ENCODE measurements around the gene XYLT1.

Gene XYLT1

GRCh38 chr16:17369421-17370222, 101.1 kb downstream of the XYLT1 start:
- peak; percentile 59 for DNase-seq

DNA sequence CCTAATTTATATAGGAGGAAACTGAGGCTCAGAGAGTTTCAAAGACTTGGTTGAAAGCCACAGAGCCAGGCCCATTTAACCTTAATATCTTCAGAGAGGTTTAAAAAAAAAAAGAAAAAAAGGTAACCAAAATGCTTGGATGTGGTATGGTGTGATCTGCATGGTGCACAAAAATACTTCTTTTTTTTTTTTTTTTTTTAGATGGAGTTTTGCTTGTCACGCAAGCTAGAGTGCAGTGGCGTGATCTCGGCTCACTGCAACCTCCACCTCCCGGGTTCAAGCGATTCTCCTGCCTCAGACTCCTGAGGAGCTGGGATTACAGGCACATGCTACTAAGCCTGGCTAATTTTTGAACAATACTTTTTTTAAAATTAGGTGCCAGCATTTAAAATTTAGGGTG, 101.8 kb downstream of the XYLT1 start:
- no peak for DNase-seq

DNA sequence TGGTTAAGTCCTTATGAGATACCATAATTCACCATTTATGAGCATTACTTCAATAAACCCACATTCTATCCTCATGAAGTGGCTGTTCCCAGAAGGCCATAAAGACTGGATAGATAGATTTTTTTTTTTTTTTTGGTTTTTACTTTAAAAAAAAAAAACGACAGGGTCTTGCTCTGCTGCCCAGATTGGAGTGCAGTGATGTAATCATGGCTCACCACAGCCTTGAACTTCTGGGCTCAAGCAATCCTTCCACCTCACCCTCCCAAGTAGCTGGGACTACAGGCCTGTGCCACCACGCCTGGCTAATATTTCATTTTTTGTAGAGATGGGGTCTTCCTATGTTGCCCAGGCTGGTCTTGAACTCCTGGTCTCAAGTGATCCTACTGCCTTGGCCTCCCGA, 102.3 kb downstream of the XYLT1 start:
- DNase-seq, result no peak

- DNase-seq, result no peak
Observed at GRCh38 chr16:17367923-17368322, 102.8 kb downstream of the XYLT1 start.

GRCh38 chr16:17367036-17367435, 103.7 kb downstream of the XYLT1 start:
- DNase-seq, result no peak

- no peak for DNase-seq
Observed at GRCh38 chr16:17366299-17366961, 104.3 kb downstream of the XYLT1 start.

- DNase-seq, result no peak
Observed at GRCh38 chr16:17365591-17366298, 105.0 kb downstream of the XYLT1 start.

DNA sequence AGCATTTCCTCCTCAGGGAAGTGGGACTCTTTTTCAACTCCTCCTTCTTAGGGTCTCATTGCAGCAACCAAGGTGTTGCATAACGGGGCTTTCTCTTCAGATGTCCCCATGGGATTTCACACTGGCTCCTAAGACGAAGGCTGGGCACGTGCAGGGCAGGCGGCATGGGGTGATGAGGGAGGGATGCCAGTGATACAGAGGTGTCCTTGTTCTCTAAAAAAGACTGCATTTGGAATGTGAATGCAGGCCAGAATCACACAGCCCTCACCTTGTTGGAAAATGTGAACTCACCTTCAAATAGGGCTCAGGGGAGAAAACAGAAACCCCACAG, 105.6 kb downstream of the XYLT1 start:
- no peak for DNase-seq

DNA sequence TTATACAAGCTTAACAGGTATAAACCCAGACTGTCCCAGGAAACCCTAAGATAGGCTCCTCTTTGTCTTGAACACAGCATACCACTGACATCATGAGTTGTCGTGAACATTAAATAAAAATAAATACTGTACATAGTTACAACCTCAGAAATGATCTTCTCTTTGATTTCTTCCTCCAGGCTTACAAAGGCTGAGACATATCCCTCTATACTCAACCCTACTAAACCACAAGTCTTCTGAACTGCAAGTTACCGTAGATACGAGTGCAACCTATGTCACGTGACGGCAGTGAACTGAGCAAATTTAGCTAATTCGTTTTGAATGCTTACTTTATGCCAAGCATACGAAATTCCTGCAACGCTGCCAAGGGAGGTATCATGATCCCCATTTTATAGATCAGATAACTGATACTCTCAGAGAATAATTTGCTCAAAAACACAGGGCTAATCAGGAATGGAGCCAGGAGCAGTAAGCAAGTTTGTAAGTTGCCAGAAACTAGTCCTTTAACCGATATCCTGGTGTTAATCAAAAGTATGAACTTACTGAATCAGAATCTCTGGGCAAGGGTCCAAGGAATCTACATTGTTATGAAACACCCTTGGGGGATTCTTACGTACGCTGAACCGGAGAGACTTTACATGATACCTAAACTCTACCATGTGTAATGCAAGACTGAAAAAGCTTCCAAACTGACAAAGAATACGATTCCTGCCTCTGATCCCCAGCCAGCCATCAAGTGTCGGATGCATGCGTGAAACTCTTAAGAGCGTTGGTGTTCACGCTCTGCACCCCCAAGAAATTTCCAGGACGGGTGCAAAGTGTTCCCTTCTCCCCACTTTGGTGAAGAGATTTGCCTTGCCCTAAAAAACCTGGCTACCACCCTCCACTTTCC, 106.2 kb downstream of the XYLT1 start:
- DNase-seq, result no peak

DNA sequence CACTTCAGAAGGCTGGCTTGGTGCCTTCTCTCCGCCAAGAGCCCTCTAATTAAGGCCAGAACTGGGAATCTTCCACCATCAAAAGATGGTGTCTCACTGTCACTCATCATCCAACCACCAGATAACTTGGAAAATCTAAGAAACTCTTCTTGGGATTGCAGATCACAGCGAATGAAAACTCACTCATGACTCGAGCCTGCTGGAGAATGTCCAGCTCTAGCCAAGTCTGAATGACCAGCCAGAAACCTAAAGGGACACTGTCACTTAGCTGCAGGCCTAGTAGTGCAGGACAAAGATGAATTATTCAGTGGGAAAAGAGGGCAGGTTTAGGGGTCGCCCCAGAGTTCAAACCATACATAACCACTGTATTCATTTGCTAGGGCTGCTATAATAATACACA, 107.8 kb downstream of the XYLT1 start:
- DNase-seq, result no peak

DNA sequence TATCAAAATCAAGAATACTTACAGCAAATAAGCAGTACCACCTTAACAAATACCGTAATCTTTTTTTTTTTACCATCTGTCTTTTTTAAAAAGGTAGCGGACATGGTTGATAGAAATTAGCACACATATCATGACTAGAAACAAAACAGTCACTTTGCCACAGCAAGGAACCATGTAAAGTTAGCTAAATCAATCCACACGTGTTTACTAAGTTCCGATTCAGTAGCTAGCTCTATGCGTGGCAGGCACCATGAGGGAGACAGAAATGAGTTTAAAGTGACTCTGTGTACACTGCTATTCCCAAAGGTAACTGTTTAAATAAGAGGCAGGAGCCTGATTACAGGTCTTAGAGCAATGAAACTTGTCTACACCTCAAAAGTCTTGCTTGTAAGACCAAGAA, 108.6 kb downstream of the XYLT1 start:
- DNase-seq, result no peak

GRCh38 chr16:17360693-17361122, 110.1 kb downstream of the XYLT1 start:
- peak; percentile 13 for DNase-seq

- peak; percentile 25 for DNase-seq
Observed at GRCh38 chr16:17359788-17360390, 110.9 kb downstream of the XYLT1 start.

DNA sequence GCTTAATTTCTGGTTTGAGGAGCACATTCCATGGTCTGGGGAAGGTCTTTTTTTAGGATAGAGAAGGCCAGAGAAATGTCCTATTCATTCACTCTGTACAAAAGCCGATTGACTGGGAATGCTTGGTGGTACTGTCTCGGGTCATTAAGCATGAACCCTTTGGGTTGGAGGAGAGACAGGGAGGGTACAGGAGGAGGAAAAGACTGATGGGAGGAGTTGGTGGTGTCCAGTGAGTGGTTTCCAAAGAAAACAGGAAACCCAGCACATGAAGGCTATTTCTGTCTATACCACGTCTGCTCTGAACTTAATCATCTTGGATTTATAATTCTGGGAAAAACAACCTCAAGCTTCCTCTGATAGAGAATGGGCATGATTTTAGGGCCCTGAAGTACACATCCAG, 111.9 kb downstream of the XYLT1 start:
- no peak for DNase-seq

- DNase-seq, result no peak
Observed at GRCh38 chr16:17358355-17358754, 112.4 kb downstream of the XYLT1 start.

GRCh38 chr16:17357307-17358062, 113.3 kb downstream of the XYLT1 start:
- no peak for DNase-seq

DNA sequence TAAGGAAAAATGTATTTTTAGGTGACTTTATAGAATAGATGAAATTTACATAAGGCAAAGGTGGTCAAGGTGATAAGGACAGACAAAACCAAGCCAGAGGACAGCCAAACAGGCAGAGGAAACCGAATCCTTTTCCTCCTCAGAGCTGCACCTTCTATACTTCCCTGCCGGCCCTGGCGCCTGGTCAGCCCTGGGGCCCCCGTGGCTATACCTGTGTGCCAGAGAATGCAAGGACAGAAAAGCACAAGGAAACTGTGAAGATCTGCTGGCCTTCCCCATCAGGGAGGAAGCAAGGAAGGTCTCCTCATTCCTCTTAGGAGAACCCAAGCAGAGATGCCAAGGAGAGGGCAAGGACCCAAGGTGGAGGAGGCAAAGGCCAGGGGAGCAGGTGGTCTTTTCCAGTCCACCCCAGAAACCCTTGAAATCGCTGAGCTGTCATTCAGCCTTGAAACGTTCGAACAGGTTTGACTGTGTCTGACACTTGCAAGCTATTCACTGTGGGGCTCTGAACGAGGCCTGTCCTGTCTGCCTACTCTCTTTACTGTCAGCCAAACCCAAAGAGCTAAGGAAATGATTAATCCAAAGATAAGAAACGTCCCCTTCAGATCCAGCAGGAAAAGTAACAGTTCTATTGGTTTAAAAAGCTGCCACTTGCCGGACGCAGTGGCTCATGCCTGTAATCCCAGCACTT, 114.4 kb downstream of the XYLT1 start:
- DNase-seq, result no peak

- no peak for DNase-seq
Observed at GRCh38 chr16:17354685-17355084, 116.1 kb downstream of the XYLT1 start.

DNA sequence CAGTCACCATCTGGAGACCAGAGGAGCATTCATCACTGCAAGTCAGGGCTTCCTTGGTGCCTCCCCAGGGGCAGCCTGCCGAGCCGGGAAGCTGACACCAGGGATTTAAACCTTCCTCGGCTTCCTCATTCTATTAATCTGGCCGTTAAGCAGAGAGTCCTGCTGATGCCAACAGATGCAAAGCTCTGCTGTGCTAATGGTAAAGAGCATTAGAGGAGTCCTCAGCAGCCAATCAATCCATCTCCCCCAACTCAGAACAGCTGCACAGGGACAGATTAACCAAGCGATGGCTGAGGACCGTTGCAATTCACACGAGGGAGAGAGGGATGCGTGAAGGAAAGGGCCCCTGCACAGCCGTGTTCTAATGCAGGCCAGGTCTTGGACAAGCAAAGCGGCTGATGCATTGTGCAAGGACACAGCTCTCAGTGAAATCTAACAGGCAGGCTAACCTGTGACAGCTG, 116.6 kb downstream of the XYLT1 start:
- no peak for DNase-seq

DNA sequence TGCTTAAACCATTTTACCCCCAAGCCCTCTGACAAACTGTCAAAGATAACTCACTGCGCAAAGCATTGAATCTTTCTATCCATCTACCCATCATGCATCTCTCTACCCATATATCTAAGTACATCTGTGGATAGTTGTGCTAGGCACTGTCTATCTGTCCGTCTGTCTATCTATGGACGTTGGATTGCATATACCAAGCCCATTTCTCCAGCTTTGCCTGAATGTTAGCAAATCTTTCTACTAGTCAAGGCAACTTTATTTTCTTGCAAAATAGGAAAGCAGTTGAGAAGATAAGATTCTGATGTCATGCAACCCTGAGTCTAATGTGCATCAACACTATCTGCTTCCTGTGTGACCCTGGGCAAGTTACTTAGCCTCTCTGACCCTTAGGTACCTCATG, 117.2 kb downstream of the XYLT1 start:
- DNase-seq, result no peak

DNA sequence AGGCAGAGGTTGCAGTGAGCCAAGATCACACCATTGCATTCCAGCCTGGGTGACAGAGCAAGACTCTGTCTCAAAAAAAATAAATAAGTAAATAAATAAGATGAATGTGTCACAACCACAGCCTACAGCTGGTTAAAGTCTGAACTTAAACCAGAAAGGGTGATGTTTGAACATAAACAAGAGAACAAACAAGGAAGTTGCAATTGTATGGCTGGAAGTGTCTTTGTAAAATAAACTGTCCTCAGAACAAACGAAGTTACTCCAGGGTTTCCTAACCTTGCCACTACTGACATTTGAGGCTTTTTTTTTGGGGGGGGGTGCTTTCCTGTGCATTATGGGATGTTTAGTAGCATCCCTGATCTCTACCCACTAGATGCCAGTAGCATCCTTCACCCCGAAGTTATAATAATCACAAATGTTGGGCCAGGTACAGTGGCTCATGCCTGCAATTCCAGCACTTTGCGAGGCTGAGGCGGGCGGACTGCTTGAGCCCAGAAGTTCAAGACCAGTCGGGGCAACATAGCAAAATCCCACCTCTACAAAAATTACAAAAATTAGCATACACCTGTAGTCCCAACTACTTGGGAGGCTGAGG, 119.2 kb downstream of the XYLT1 start:
- DNase-seq, result no peak
